OCI-LY7 (cell line): Measurements from ENCODE around the gene TECPR2. TPM values are rescaled to one million over a fixed set of nuclear protein-coding genes. Genes with fewer than 3 reads are reported as not detected.

Experiments
- BruUV-seq: library from RNA; stranded (reverse); fragments of 400-500 nt; replicated peaks from 2 replicates; lab custom pipeline; 2021; lab: Mats Ljungman, UMichigan
- CTCF ChIA-PET: fragments of 300-600 bp; sonication (Branson Sonifier 250); formaldehyde crosslinking; loops from one replicate; lab custom pipeline; 2022; ENCODE audit warnings: antibody characterized with exemption; ENCODE audit not compliant: unreplicated experiment; lab: Charles Lee
- POLR2A ChIA-PET: fragments of 300-600 bp; sonication (Branson Sonifier 250); formaldehyde crosslinking; loops from one replicate; lab custom pipeline; 2022; ENCODE audit warnings: antibody characterized with exemption; lab: Charles Lee
- DNase-seq: peaks from one replicate; pipeline ENCODE4 v3.0.0-alpha.2; 2015; ENCODE audit warnings: low spot score
- H2AFZ ChIP-seq: fragments of 200-600 bp; sonication (generic), shearing (Covaris generic); 2 replicates; pipeline ENCODE4 v1.6.1; 2014; ENCODE audit warnings: mild to moderate bottlenecking, antibody characterized with exemption, low read length, moderate library complexity
- H3K27ac ChIP-seq: fragments of 200-600 bp; sonication (generic); 2 replicates; pipeline ENCODE4 v1.5.1; 2014; ENCODE audit warnings: mixed run types, low read depth, mild to moderate bottlenecking, moderate library complexity, low read length, inconsistent platforms; ENCODE audit not compliant: poor library complexity, severe bottlenecking
- H3K36me3 ChIP-seq: fragments of 200-600 bp; sonication (generic); 2 replicates; pipeline ENCODE4 v1.6.1; 2014; ENCODE audit warnings: mild to moderate bottlenecking, antibody characterized with exemption, low read length, moderate library complexity, mixed read lengths; ENCODE audit not compliant: insufficient read depth
- H3K4me1 ChIP-seq: fragments of 200-600 bp; sonication (generic); 2 replicates; pipeline ENCODE4 v1.5.1; 2014; ENCODE audit warnings: mild to moderate bottlenecking, low read length; ENCODE audit not compliant: insufficient read depth, poor library complexity, severe bottlenecking
- H3K4me2 ChIP-seq: fragments of 200-600 bp; sonication (generic); 2 replicates; pipeline ENCODE4 v1.6.1; 2014; ENCODE audit warnings: mild to moderate bottlenecking, low read length
- H3K4me3 ChIP-seq: fragments of 200-600 bp; sonication (generic); 2 replicates; pipeline ENCODE4 v1.5.1; 2014; ENCODE audit warnings: mild to moderate bottlenecking, low read depth, low read length; ENCODE audit not compliant: poor library complexity, severe bottlenecking
- H3K79me2 ChIP-seq: fragments of 200-600 bp; sonication (generic); 2 replicates; pipeline ENCODE4 v1.6.1; 2016; ENCODE audit warnings: low read depth, mild to moderate bottlenecking, low read length, moderate library complexity, mixed read lengths; ENCODE audit not compliant: insufficient read depth
- H3K9me2 ChIP-seq: fragments of 200-600 bp; sonication (generic); 2 replicates; pipeline ENCODE4 v1.6.1; 2016; ENCODE audit warnings: mild to moderate bottlenecking, low read length, mixed read lengths; ENCODE audit not compliant: insufficient read depth
- H3K9me3 ChIP-seq: fragments of 200-600 bp; sonication (generic); 2 replicates; pipeline ENCODE4 v1.6.1; 2014; ENCODE audit warnings: mild to moderate bottlenecking, mixed run types, low read length, mixed read lengths
- H4K20me1 ChIP-seq: fragments of 200-600 bp; sonication (generic); 2 replicates; pipeline ENCODE4 v1.6.1; 2014; ENCODE audit warnings: mild to moderate bottlenecking, antibody characterized with exemption, low read length, moderate library complexity, mixed read lengths; ENCODE audit not compliant: insufficient read depth
- EZH2phosphoT487 ChIP-seq: fragments of 200-600 bp; sonication (generic); IDR thresholded peaks from 2 replicates; pipeline ENCODE4 v1.6.1; 2018; ENCODE audit warnings: low read depth, borderline replicate concordance, mild to moderate bottlenecking, mixed run types, antibody characterized with exemption, low read length, moderate library complexity, mixed read lengths
- intact Hi-C: fragments of 100-400 bp; cut with micrococcal nuclease; formaldehyde crosslinking; loops from one replicate; pipeline ENCODE4 v1.10.0; 2022; ENCODE audit not compliant: unreplicated experiment
- total RNA-seq, 2 experiments: library from RNA; depleted of rRNA in 1 of 2; stranded (reverse); fragments of >200 nt in 1 of 2; shearing (Covaris generic) in 1 of 2; gene quantifications; 2 replicates each; pipeline ENCODE4 v1.2.3, GENCODE V29; 2014 to 2022
- TF ChIP-seq, protein P1 (sequence below): fragments of 200-600 bp; sonication (generic); conservative IDR thresholded peaks from 2 replicates; pipeline ENCODE4 v1.5.1; 2014; ENCODE audit warnings: mild to moderate bottlenecking, antibody characterized with exemption, low read length, moderate library complexity, mixed read lengths

TECPR2 gene
- total RNA-seq, 2 experiments from 2014 or later = 5.3 to 12.7 TPM

DNA sequence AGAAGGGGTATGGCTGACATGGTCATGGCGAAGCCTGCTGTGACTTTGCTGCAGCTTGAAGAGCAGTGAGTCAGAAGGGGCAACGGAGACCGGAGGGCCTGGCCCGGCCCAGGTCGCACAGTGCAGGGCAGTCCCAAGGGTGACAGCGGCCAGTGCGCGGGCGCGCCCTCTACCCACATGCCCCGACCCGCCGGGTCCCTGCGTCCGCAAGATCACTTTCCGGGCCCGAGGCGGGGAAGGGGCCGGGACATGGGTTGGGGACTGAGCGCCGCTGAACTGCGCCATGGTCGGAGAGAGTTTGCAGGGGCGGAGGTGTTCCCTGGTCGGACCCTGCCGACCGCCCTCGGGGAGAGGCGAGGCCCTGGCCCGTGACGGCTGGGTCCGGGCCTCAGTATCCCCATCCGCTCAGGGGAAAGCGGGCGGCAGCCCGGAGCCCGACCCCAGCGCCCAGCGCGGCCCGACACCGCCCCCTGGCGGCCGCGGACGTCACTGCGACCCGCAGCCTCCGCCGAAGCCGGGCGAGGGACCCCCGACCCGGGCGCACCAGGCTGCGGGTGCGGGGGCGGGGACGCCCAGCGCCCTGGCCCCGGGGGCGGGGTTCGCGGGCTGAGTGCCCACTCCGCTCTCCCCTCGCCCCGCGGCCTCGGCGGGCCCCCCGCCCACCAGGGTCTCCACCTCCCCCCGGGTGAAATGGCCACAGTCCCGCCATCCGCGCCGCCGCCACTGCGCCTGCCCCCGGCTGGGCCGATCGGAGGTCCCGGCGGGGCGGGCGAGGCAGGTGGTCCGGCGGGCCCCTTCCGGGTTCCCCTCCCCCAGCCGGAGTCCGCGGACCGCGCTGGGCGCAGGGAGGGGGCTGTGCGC is 154.0 kb downstream of the TECPR2 start:
- no peaks in the 10 kb centered on the region for H3K36me3 ChIP-seq
- no peaks in the 10 kb centered on the region for H4K20me1 ChIP-seq
- no TSS peak for BruUV-seq
- DNase-seq = peak; percentile 46
- H3K27ac ChIP-seq = no peak overlapping the region
- H2AFZ ChIP-seq = peak overlapping the region; percentile 52; the same call in 1 of the 2 replicates
- H3K9me2 ChIP-seq = no peaks in the 10 kb centered on the region
- H3K4me3 ChIP-seq = peak overlapping the region; percentile 55
- no peaks in the 10 kb centered on the region for H3K79me2 ChIP-seq
- peak overlapping the region; percentile 73 for H3K4me2 ChIP-seq
- POLR2A ChIA-PET = no interaction called here
- no peaks in the 10 kb centered on the region for H3K4me1 ChIP-seq
- intact Hi-C loops = loop anchor here (1.0 to 10.0 kb wide), 3 partner anchors 78 to 198 kb away; partner anchors contain the start of genes CINP, TECPR2 and ZNF839
- TF ChIP-seq, protein P1, sequence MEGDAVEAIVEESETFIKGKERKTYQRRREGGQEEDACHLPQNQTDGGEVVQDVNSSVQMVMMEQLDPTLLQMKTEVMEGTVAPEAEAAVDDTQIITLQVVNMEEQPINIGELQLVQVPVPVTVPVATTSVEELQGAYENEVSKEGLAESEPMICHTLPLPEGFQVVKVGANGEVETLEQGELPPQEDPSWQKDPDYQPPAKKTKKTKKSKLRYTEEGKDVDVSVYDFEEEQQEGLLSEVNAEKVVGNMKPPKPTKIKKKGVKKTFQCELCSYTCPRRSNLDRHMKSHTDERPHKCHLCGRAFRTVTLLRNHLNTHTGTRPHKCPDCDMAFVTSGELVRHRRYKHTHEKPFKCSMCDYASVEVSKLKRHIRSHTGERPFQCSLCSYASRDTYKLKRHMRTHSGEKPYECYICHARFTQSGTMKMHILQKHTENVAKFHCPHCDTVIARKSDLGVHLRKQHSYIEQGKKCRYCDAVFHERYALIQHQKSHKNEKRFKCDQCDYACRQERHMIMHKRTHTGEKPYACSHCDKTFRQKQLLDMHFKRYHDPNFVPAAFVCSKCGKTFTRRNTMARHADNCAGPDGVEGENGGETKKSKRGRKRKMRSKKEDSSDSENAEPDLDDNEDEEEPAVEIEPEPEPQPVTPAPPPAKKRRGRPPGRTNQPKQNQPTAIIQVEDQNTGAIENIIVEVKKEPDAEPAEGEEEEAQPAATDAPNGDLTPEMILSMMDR = peak; percentile 79
- TF ChIP-seq EZH2phosphoT487 = no peak
- H3K9me3 ChIP-seq = no peaks in the 10 kb centered on the region
- CTCF ChIA-PET = no interaction called here

DNA sequence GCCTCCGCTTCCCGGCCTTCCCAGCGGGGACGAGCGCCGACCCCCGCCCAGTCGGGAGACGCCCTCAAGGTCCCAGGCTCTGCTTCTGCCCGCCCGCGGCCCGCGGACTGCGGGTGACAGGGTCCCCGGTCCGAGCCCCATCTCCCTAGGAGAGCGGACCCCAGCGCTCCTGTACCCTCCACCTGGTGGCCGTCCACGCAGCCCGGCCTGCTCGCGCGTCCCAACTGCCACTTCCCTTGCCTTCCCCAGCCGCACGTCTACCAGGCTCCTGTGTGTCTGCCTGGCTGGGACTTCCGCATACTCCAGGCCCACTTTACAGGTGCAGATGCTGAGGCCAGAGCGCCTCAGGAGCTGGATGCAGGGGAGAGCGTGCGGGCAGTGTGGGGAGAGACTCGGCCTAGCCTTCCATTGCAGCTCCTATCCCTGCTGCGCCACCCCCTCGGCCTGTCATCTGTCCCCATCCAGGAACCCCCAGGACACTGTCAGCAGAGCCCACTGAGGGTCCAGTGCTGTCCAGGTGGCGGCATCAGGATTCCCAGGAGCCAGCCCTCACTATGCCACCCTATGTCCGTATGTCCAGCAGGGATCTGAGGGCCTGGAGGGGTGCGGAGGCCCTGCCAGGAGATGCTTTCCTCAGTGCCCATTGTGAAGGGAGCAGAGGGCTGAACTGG is 154.8 kb downstream of the TECPR2 start:
- ChIA-PET CTCF (interaction anchor here (1.1 kb wide), 1 partner anchor 169 kb away, joined by 4 read pairs; no protein-coding TSS in a partner anchor), POLR2A (no interaction called here)
- 0 out of 2 replicates have a peak overlapping the region, but pooled peaks have one; percentile 45 for H2AFZ ChIP-seq
- no peaks in the 10 kb centered on the region for H3K79me2 ChIP-seq
- DNase-seq = no peak
- H3K27ac ChIP-seq = no peak overlapping the region
- no peaks in the 10 kb centered on the region for H3K9me3 ChIP-seq
- intact Hi-C loops = loop anchor here (2.0 to 10.0 kb wide), 2 partner anchors 153 to 199 kb away; partner anchors contain the start of genes CINP, TECPR2 and ZNF839
- no peaks in the 10 kb centered on the region for H3K36me3 ChIP-seq
- no peaks in the 10 kb centered on the region for H4K20me1 ChIP-seq
- peak overlapping the region; percentile 73; the same call in 1 of the 2 replicates for H3K4me2 ChIP-seq
- H3K4me1 ChIP-seq = no peaks in the 10 kb centered on the region
- no TSS peak for BruUV-seq
- TF ChIP-seq, protein P1 = no peak
- TF ChIP-seq EZH2phosphoT487 = no peak
- H3K4me3 ChIP-seq = peak overlapping the region; percentile 55
- no peaks in the 10 kb centered on the region for H3K9me2 ChIP-seq
